Brain microvascular endothelial cell (primary cell): Measurements from ENCODE around the gene THAP6.

Experiments
- DNase-seq: peaks from one replicate; pipeline ENCODE4 v3.0.0-alpha.2; 2020
- H3K27ac ChIP-seq: fragments of 250-450 bp; sonication (Bioruptor Pico); 2 replicates; pipeline ENCODE4 v1.5.1; 2020; ENCODE audit warnings: mild to moderate bottlenecking, moderate library complexity
- H3K27me3 ChIP-seq: fragments of 250-450 bp; sonication (Bioruptor Pico); replicated peaks from 2 replicates; pipeline ENCODE4 v1.5.1; 2020; ENCODE audit warnings: mild to moderate bottlenecking
- H3K36me3 ChIP-seq: fragments of 250-450 bp; sonication (Bioruptor Pico); replicated peaks from 2 replicates; pipeline ENCODE4 v1.5.1; 2020; ENCODE audit warnings: mild to moderate bottlenecking
- H3K4me3 ChIP-seq: 2 replicates; pipeline ENCODE4 v1.5.1; 2011; ENCODE audit warnings: low read depth, mild to moderate bottlenecking, control low read depth, low read length, moderate library complexity
- CTCF ChIP-seq: IDR thresholded peaks from 2 replicates; pipeline ENCODE4 v1.5.1; 2011; ENCODE audit warnings: low read depth, mild to moderate bottlenecking, moderate library complexity, low read length, control low read depth, inconsistent platforms; ENCODE audit errors: missing control alignments
- in situ Hi-C: cut with HindIII; loops from 2 replicates; pipeline ENCODE4 v1.10.0; 2017; ENCODE audit warnings: low sequenced_read_pairs, low pct_ligation_motif_present

The THAP6 gene

DNA sequence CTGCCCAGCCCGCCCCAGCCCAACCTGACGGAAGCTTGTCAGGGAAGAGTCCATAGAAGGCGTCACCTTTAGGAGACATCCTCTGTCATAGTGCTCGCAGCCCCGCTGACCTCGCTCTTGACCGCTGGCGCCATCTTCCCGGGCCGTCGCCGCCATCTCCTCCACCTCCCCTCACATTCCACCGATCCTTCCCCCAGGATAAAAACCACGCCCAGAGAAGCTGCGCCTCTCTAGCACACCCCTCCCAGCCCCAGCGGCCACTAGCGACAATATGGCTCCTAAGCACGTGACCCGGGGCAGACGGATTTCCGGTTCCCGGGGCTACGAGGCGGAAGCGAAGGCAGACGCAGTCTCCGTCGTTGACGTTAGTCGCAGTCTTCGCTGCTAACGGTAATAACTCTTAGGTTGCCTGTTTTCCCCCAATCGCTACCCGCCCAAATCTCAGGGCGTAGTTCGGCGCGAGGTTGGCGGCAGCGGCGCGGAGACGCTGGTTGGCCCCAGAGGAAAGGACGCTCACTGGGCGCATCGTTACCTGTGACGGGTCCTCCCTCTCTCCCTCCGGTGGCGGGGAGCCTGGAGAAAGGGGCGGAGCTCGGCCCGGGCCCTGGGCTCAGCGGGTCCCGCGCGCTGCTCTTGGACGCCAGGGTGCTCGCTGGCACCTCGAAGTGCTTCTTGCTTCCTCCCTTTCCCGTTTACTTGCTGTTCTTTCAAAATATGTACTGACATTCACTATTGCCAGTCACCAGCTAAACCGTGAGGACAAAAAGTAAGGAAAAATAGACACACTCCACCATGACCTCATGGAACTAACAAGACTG lies at the start of gene THAP6, which contains the start of gene RCHY1:
Gene THAP6, plus strand, starts transcription at position 343 of the 818 bp plus-strand sequence. CDS start 980 bp downstream, outside the sequence.
Gene RCHY1, minus strand, starts transcription at position 273 of the 818 bp plus-strand sequence. Its CDS starts 117 bp downstream, at position 156.
- H3K27me3 ChIP-seq: no peaks in the 10 kb centered on the region
- no peaks in the 10 kb centered on the region for H3K36me3 ChIP-seq
- H3K27ac ChIP-seq: peak within 1 kb of the TSS; percentile 83
- in situ Hi-C loops: no loop called here
- DNase-seq: peak; percentile 94
- peak; percentile 19 for TF ChIP-seq CTCF
- peak within 1 kb of the TSS; percentile 83 for H3K4me3 ChIP-seq

- H3K27ac ChIP-seq: no peak overlapping the region
- no peak overlapping the region for H3K4me3 ChIP-seq
- no peak for DNase-seq
- H3K27me3 ChIP-seq: no peaks in the 10 kb centered on the region
- in situ Hi-C loops: no loop called here
- no peak for TF ChIP-seq CTCF
- H3K36me3 ChIP-seq: no peaks in the 10 kb centered on the region
These were observed 44.4 kb upstream of the THAP6 start for GRCh38 chr4:75469896-75470295.

GRCh38 chr4:75470738-75471137 lies 43.5 kb upstream of the THAP6 start:
- no peak overlapping the region for H3K27ac ChIP-seq
- in situ Hi-C loops: no loop called here
- H3K36me3 ChIP-seq: no peaks in the 10 kb centered on the region
- DNase-seq: no peak
- no peaks in the 10 kb centered on the region for H3K27me3 ChIP-seq
- H3K4me3 ChIP-seq: no peak overlapping the region
- TF ChIP-seq CTCF: no peak

DNA sequence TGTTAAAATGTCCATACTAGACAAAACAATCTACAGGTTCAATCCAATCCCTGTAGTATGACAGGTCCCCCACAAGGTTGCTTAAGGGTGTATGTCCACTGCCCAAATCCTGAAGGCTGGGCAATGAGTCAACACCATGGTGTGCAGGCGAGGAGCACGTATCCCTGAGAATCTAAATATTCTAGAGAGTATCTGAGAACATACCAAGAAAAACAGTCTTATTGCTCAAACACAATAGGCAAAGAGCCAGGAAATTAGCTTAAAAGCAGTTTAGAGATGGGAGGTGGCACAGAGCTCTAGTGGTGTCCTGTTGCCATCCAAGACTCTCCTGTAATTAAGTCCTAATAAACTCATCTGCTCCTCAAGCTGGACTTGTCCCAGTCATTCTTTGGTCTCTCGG lies 37.1 kb upstream of the THAP6 start:
- no peak for DNase-seq
- H3K27ac ChIP-seq: no peak overlapping the region
- in situ Hi-C loops: no loop called here
- H3K27me3 ChIP-seq: no peaks in the 10 kb centered on the region
- no peak overlapping the region for H3K4me3 ChIP-seq
- H3K36me3 ChIP-seq: peaks cover 7% of the 10 kb centered on the region
- TF ChIP-seq CTCF: no peak

- TF ChIP-seq CTCF: no peak
- in situ Hi-C loops: no loop called here
- DNase-seq: no peak
- Histone ChIP-seq H3K36me3 (peaks cover 19% of the 10 kb centered on the region), H3K27ac (no peak overlapping the region), H3K27me3 (no peaks in the 10 kb centered on the region), H3K4me3 (no peak overlapping the region)
These were observed 30.1 kb upstream of the THAP6 start for GRCh38 chr4:75484190-75484589.
